Posterior cingulate gyrus (tissue), 11 donors: ENCODE data around the gene ZMIZ1.
A peak's percentile ranks its signal among the peaks of the same experiment; 100 is the strongest.
"Not testable (repeated sequence)": the region's sequence is repeated elsewhere in the genome, so short reads cannot be mapped to it uniquely, and the experiment has no call there.

ENCODE experiments used
- DNase-seq, 10 donors: peaks; one replicate each; pipeline versions ENCODE4 v3.0.0 to v3.0.0-alpha.2; 2020 to 2021; ENCODE audit warnings: mixed read lengths in 3 of 10
- intact Hi-C: fragments of 100-400 bp; cut with DNase I; formaldehyde crosslinking; loops from one replicate; pipeline ENCODE4 v1.15.1; 2023

ZMIZ1 gene

DNA sequence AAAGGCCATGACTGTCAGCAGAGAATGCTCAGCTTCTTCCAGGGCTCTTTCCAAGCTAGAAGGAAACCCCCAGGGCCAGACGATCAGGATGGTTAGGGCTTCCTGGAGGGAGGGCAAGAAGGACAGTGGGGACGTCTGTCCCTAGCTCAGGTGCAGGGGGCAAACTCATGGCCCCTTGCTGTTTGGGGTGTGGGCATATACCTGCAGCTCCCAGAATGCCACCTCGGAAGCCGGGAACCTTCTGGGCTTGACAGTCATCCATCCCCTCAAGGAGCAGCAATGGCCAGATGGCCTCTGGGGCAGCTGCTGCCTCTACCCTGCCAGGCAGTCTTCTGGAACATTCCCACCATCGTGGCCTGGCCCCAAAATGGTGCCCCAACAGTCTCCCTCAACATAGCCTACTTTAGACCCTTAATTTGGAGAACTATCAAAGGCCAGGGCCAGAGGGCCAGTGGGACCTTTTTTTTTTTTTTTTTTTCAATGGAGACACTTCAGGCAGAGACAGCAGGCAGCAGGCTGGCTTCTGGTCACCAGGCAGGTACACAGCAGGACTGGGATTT is 40.2 kb upstream of the ZMIZ1 start:
- intact Hi-C loops, result no loop called here
- peak in 3 of 10 donors; percentile 35 to 75 (median 64) for DNase-seq

- intact Hi-C loops, result no loop called here
- DNase-seq, result peak in 3 of 10 donors; percentile 19 to 59 (median 30)
These were observed 39.0 kb upstream of the ZMIZ1 start for GRCh38 chr10:79029478-79030390.

DNA sequence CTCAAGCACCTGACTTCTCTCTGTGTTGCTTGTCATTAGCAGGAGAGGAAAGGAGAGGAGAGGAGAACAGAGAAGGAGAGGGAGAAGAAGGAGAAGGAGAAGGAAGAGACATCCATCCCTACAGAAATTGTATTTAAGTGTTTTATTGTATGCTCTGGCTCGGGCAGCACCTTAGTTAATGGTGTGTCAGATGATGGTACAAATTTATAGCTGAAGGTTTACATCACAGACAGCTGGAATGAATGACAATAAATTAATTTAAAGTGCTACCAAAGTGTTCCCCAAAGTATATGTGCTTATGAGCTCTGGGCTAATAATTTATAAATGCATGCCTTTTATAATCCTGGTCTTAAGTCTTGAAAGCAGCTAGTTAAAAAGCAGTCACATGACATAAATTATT is 38.1 kb upstream of the ZMIZ1 start:
- DNase-seq, result no peak
- intact Hi-C loops, result no loop called here

GRCh38 chr10:79031723-79032122 is 37.0 kb upstream of the ZMIZ1 start:
- DNase-seq, result no peak
- intact Hi-C loops, result no loop called here

- DNase-seq, result peak in 2 of 10 donors; percentile 45 to 61
- intact Hi-C loops, result no loop called here
These were observed 34.4 kb upstream of the ZMIZ1 start for GRCh38 chr10:79034271-79034876.

- intact Hi-C loops, result not testable (repeated sequence)
- peak in 4 of 10 donors; percentile 4 to 37 (median 23) for DNase-seq
These were observed 32.4 kb upstream of the ZMIZ1 start for GRCh38 chr10:79036416-79036815.

DNA sequence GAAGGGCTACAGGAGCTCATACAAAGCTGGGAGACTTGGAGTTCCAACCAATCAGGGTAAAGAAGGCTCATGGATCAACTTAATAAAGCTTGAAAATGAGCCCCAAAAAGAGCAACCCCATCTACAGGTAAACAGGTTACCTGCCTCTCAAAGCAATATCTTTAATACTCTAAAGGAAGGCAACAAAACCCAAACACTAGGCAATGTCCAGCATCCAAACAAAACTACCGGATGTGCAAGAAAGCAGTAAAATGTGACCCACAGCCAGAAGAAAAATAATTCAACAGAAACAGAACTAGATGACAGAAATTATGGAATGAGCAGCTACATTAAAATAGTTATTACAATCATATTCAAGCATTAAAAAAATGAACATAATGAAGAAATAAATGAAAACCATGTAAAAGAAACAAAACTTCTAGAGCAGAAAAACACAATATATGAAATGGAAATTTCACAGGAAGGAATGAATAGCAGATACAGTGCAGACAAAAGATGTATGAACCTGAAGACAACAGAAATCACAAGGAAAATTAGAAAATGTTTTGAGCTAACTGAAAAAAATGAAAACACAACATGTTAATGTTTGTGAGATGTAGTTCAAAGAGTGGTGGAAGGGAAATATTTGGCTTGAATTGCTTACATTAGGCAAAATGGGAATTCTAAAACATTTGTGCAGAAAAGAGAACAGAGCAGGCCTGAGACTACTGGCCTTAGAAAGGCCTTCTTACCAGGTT is 30.5 kb upstream of the ZMIZ1 start:
- intact Hi-C loops, result no loop called here
- no peak for DNase-seq

- intact Hi-C loops, result no loop called here
- DNase-seq, result peak in 2 of 10 donors; percentile 6 to 43
These were observed 29.9 kb upstream of the ZMIZ1 start for GRCh38 chr10:79038841-79039201.

- intact Hi-C loops, result no loop called here
- DNase-seq, result no peak
These were observed 25.9 kb upstream of the ZMIZ1 start for GRCh38 chr10:79042639-79043411.

- intact Hi-C loops, result no loop called here
- DNase-seq, result peak in 4 of 10 donors; percentile 7 to 32 (median 24)
These were observed 24.6 kb upstream of the ZMIZ1 start for GRCh38 chr10:79044036-79044632.

DNA sequence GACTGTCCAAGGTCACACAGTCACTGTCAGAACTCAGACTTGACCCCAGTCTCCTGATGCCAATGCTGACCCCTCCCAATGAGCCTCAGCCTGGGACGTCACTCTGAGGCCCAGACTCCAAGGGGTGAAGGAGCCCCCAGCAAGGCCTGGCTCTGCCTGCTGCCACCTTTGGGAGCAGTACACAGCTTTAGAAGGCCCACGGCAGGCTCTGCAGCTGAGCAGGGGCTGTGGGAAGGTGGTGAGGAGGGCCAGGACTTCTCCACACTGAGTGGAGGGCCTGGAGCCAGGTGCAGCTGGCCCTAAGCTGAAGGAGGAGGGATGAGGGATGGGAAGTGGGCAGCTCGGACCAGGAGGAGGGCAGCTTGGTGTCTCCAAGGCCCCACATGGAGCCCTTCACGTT is 23.9 kb upstream of the ZMIZ1 start:
- DNase-seq, result peak in 5 of 10 donors; percentile 3 to 61 (median 35)
- intact Hi-C loops, result no loop called here

- DNase-seq, result peak in 4 of 10 donors; percentile 1 to 18 (median 8)
- intact Hi-C loops, result no loop called here
These were observed 23.1 kb upstream of the ZMIZ1 start for GRCh38 chr10:79045566-79046175.

DNA sequence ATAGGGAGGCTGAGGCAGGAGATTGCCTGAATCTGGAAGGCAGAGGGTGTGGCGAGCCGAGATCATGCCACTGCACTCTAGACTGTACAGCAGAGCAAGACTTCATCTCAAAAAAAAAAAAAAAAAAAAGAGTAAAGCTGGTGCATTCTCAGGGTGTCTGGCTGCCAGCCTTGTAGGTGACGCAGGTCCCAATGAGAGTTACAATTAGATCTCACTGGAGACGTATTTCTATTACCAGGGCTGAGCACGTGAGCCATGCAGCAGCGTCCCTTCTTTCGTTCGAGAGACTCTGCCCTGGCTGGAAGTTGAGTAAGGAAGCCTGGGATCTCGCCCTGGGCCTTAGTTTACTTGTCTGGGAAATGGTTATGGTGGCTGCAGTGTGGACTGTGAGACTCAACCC is 22.4 kb upstream of the ZMIZ1 start:
- intact Hi-C loops, result no loop called here
- peak in 4 of 10 donors; percentile 7 to 56 (median 14) for DNase-seq

DNA sequence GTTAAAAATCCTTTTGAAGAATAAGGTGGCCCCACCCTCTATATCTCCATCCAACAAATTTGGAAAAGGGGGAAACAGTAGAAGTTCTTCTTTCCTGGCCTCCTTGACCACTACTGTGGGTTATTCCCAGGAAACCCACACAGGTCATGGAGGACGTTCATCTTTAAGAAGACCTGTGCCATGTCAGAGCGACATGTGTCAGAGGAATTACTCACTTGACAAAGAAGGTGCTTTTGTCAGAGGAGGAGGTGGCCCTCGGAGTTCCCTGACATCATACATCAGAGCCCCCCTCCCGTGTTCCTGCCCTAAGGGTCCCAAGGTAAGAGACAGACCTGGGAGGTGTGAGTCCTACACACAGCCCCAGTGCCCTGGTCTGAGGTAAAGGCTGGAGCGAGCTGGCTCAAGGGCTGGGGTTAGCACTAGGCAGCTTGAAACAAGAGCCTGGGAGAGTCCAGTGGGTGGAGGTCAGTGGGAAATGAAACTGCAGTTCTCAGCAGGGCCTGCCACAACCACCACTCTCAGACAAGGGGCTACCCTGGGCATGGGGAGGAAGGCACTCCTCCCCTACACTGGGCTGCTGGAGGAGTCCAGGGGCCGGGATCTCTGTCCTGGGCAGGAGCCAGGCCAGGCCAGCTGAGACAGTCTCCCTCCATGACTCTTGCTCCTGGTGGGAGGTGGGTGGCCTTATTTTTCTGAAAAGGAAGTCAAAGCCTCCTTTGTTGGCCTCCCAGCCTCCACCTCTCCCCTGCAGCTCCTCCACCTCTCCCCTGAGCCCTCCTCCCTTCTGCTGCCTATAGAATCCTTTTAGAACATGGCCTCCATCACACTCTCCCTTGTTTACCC is 21.8 kb upstream of the ZMIZ1 start:
- intact Hi-C loops, result no loop called here
- peak in 5 of 10 donors; percentile 8 to 72 (median 69) for DNase-seq

- DNase-seq, result peak in 1 of 10 donors; percentile 7
- intact Hi-C loops, result no loop called here
These were observed 21.2 kb upstream of the ZMIZ1 start for GRCh38 chr10:79047584-79047874.

- peak in 5 of 10 donors; percentile 7 to 75 (median 48) for DNase-seq
- intact Hi-C loops, result no loop called here
These were observed 20.7 kb upstream of the ZMIZ1 start for GRCh38 chr10:79047875-79048638.
